DND-41 (cell line): ENCODE results near the gene ABCC9.

Experiments
- CTCF ChIP-seq: IDR thresholded peaks from 2 replicates; pipeline ENCODE4 v1.5.1; 2012; ENCODE audit warnings: borderline replicate concordance, low read length, moderate library complexity, mild to moderate bottlenecking; ENCODE audit not compliant: poor library complexity, severe bottlenecking; ENCODE audit errors: extremely low read depth
- EZH2 ChIP-seq: IDR thresholded peaks from 3 replicates; pipeline ENCODE4 v1.6.1; 2012; ENCODE audit warnings: borderline replicate concordance, low read depth, mild to moderate bottlenecking, moderate library complexity, low read length, inconsistent platforms; ENCODE audit not compliant: severe bottlenecking

GRCh38 chr12:21818627-21819026 is 122.6 kb downstream of the ABCC9 start:
- no peak for TF ChIP-seq CTCF
- TF ChIP-seq EZH2, result no peak
